ENCODE data around the gene MEF2C. TPM values are rescaled to one million over a fixed set of nuclear protein-coding genes. Genes with fewer than 3 reads are reported as not detected.

The MEF2C gene
- total and polyA plus RNA-seq, 8 donors, result 3.0 to 48.1 (median 14.6) TPM

- Histone ChIP-seq H3K9me3 (no peaks in the 10 kb centered on the region), H3K4me3 (no peak overlapping the region), H3K36me3 (peaks cover 0 to 29% (median 25%) of the 10 kb centered on the region in 4 donors), H3K27me3 (peaks cover 0 to 9% (median 0%) of the 10 kb centered on the region in 3 donors), H3K27ac (no peak overlapping the region), H3K4me1 (no peaks in the 10 kb centered on the region)
- WGBS, 5 donors, result 23 to 48% (median 32%) methylated on average over 2 of the region's 2 CpGs
- peak in 1 of 2 donors; percentile 24 for DNase-seq
- no peak for TF ChIP-seq POLR2A (IDR thresholded peaks at IDR 0.05)
- no peak for TF ChIP-seq POLR2AphosphoS5 (IDR thresholded peaks at IDR 0.05)
- no peak for TF ChIP-seq EP300 (IDR thresholded peaks at IDR 0.05)
- peak in 2 of 7 experiments; percentile 13 to 16 for TF ChIP-seq CTCF (IDR thresholded peaks at IDR 0.05)
- intact Hi-C loops (cut with DNase I; ENCODE audit: low total_unique reads), result no loop called here
Measured at GRCh38 chr5:88724201-88724600, 158.8 kb downstream of the MEF2C start.

- Histone ChIP-seq H3K27ac (no peak overlapping the region), H3K4me1 (no peaks in the 10 kb centered on the region), H3K36me3 (peaks cover 0 to 29% (median 20%) of the 10 kb centered on the region in 4 donors), H3K27me3 (peaks cover 0 to 9% (median 0%) of the 10 kb centered on the region in 3 donors), H3K4me3 (no peak overlapping the region), H3K9me3 (no peaks in the 10 kb centered on the region)
- intact Hi-C loops (cut with DNase I; ENCODE audit: low total_unique reads), result no loop called here
- peak in 1 of 2 donors; percentile 7 for DNase-seq
- TF ChIP-seq CTCF (IDR thresholded peaks at IDR 0.05) (no peak), POLR2AphosphoS5 (IDR thresholded peaks at IDR 0.05) (no peak), EP300 (IDR thresholded peaks at IDR 0.05) (no peak), POLR2A (IDR thresholded peaks at IDR 0.05) (no peak)
- WGBS, 5 donors, result 45 to 72% (median 67%) methylated on average over 20 of the region's 20 CpGs
Measured at GRCh38 chr5:88722546-88723073, 160.4 kb downstream of the MEF2C start.

GRCh38 chr5:88719434-88719833 lies 163.6 kb downstream of the MEF2C start:
- Histone ChIP-seq H3K4me3 (no peak overlapping the region), H3K27ac (no peak overlapping the region), H3K27me3 (peaks cover 0 to 9% (median 0%) of the 10 kb centered on the region in 3 donors), H3K9me3 (no peaks in the 10 kb centered on the region), H3K36me3 (peaks cover 0 to 23% (median 18%) of the 10 kb centered on the region in 4 donors), H3K4me1 (no peaks in the 10 kb centered on the region)
- 79 to 83% (median 80%) methylated on average over 3 of the region's 3 CpGs for WGBS, 5 donors
- no peak for TF ChIP-seq CTCF (IDR thresholded peaks at IDR 0.05)
- TF ChIP-seq EP300 (IDR thresholded peaks at IDR 0.05), result no peak
- intact Hi-C loops (cut with DNase I; ENCODE audit: low total_unique reads), result no loop called here
- no peak for DNase-seq

GRCh38 chr5:88718736-88719135 lies 164.2 kb downstream of the MEF2C start:
- intact Hi-C loops (cut with DNase I; ENCODE audit: low total_unique reads), result no loop called here
- Histone ChIP-seq H3K36me3 (peaks cover 0 to 23% (median 17%) of the 10 kb centered on the region in 4 donors), H3K27me3 (peaks cover 0 to 7% (median 0%) of the 10 kb centered on the region in 3 donors), H3K27ac (no peak overlapping the region), H3K4me3 (no peak overlapping the region), H3K9me3 (no peaks in the 10 kb centered on the region), H3K4me1 (no peaks in the 10 kb centered on the region)
- no peak for DNase-seq
- 80 to 92% (median 88%) methylated on average over 4 of the region's 4 CpGs for WGBS, 5 donors
- TF ChIP-seq POLR2A (IDR thresholded peaks at IDR 0.05) (no peak), POLR2AphosphoS5 (IDR thresholded peaks at IDR 0.05) (no peak)

GRCh38 chr5:88716101-88716500 lies 166.9 kb downstream of the MEF2C start:
- WGBS, 5 donors, result 70 to 82% (median 72%) methylated on average over 1 of the region's 1 CpG
- H3K4me3 ChIP-seq, result no peak overlapping the region
- H3K36me3 ChIP-seq, result peaks cover 0 to 7% (median 2%) of the 10 kb centered on the region in 4 donors
- TF ChIP-seq CTCF (IDR thresholded peaks at IDR 0.05), result no peak
- no peak for TF ChIP-seq POLR2AphosphoS5 (IDR thresholded peaks at IDR 0.05)
- TF ChIP-seq POLR2A (IDR thresholded peaks at IDR 0.05), result no peak
- no peak for TF ChIP-seq EP300 (IDR thresholded peaks at IDR 0.05)
- no peaks in the 10 kb centered on the region for H3K9me3 ChIP-seq
- H3K27ac ChIP-seq, result no peak overlapping the region
- intact Hi-C loops (cut with DNase I; ENCODE audit: low total_unique reads), result no loop called here
- H3K27me3 ChIP-seq, result no peaks in the 10 kb centered on the region
- no peak for DNase-seq
- no peaks in the 10 kb centered on the region for H3K4me1 ChIP-seq

All from stomach (tissue), 9 donors.